ENCODE results near the gene PRR5.

Gene PRR5

DNA sequence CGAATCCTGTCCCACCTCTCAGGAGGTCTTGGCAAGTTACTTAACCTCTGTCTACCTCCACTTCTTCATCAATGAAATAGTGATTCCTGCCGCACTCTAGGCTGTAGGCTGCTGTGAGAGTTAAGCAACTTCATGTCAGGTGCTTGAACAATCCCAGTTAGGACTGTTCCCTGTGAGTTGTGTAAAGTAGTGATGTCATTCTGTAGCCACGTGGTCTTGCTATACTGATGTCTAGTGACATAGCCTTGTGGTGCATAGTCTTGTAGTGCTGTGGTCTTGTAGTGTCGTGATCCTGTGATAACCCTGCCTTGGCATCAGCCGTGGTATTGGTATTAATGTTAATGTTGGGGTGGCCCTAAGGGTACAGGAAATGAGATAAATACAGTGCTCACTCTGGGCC, 30.3 kb upstream of the PRR5 start:
- no peak for TF ChIP-seq SIN3A (IDR thresholded peaks at IDR 0.05; ENCODE audit: borderline replicate concordance, insufficient read depth, low read length)
- TF ChIP-seq TAF1 (IDR thresholded peaks at IDR 0.05; ENCODE audit: borderline replicate concordance, insufficient read depth, low read length), result no peak
- TF ChIP-seq, protein P1, sequence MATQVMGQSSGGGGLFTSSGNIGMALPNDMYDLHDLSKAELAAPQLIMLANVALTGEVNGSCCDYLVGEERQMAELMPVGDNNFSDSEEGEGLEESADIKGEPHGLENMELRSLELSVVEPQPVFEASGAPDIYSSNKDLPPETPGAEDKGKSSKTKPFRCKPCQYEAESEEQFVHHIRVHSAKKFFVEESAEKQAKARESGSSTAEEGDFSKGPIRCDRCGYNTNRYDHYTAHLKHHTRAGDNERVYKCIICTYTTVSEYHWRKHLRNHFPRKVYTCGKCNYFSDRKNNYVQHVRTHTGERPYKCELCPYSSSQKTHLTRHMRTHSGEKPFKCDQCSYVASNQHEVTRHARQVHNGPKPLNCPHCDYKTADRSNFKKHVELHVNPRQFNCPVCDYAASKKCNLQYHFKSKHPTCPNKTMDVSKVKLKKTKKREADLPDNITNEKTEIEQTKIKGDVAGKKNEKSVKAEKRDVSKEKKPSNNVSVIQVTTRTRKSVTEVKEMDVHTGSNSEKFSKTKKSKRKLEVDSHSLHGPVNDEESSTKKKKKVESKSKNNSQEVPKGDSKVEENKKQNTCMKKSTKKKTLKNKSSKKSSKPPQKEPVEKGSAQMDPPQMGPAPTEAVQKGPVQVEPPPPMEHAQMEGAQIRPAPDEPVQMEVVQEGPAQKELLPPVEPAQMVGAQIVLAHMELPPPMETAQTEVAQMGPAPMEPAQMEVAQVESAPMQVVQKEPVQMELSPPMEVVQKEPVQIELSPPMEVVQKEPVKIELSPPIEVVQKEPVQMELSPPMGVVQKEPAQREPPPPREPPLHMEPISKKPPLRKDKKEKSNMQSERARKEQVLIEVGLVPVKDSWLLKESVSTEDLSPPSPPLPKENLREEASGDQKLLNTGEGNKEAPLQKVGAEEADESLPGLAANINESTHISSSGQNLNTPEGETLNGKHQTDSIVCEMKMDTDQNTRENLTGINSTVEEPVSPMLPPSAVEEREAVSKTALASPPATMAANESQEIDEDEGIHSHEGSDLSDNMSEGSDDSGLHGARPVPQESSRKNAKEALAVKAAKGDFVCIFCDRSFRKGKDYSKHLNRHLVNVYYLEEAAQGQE (IDR thresholded peaks at IDR 0.05; ENCODE audit: insufficient read depth in 1 of 2, low read depth in 2 of 2, low read length in 2 of 2), result no peak
- no peak for TF ChIP-seq POLR2AphosphoS5 (IDR thresholded peaks at IDR 0.05; ENCODE audit: low read depth, low read length)
- no peak for TF ChIP-seq FOXP2 (optimal IDR thresholded peaks at IDR 0.05; ENCODE audit: borderline replicate concordance, extremely low read depth, extremely low read length, insufficient read depth)

DNA sequence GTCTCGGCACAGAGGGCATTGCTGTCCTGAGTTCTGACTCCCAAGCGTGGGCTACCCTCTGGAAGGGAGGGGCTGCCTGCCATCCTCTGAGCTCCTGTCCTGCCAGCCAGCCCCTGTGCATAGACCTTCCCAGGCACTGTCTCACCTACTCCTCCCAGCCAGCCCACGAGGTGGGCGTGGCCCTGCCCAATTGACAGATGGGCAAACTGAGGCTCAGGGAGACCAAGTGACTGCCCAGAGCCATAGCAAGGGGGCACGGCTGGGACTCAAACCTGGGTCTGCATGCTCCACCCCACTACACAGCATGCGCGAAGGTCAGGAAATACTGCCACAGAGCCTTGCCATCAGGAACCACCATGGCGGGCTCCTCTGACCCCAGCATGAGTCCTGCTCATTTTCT, 29.4 kb upstream of the PRR5 start:
- no peak for TF ChIP-seq TAF1 (IDR thresholded peaks at IDR 0.05; ENCODE audit: borderline replicate concordance, insufficient read depth, low read length)
- TF ChIP-seq POLR2AphosphoS5 (IDR thresholded peaks at IDR 0.05; ENCODE audit: low read depth, low read length), result no peak
- no peak for TF ChIP-seq FOXP2 (optimal IDR thresholded peaks at IDR 0.05; ENCODE audit: borderline replicate concordance, extremely low read depth, extremely low read length, insufficient read depth)
- TF ChIP-seq, protein P1 (IDR thresholded peaks at IDR 0.05; ENCODE audit: insufficient read depth in 1 of 2, low read depth in 2 of 2, low read length in 2 of 2), result no peak
- TF ChIP-seq SIN3A (IDR thresholded peaks at IDR 0.05; ENCODE audit: borderline replicate concordance, insufficient read depth, low read length), result no peak

DNA sequence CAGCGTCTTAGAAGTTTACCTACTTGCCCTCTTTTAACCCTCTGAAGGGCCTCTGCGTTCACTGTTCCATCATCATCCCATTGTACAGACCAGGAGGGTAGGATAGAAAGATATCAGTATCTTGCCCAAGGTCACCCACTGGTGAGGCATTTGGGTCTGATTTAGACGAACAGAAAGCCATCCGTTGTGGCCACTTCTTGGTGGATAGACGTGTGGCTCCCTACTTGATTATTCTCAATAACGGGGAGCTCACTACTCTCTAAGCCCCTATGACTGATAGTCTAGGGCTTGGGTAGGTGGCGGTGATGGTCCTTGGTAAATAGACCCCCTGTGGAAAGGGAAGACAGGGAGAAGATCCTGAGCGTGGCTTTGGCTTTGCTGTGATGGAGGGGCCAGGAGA, 28.6 kb upstream of the PRR5 start:
- TF ChIP-seq SIN3A (IDR thresholded peaks at IDR 0.05; ENCODE audit: borderline replicate concordance, insufficient read depth, low read length) (no peak), TAF1 (IDR thresholded peaks at IDR 0.05; ENCODE audit: borderline replicate concordance, insufficient read depth, low read length) (no peak), FOXP2 (optimal IDR thresholded peaks at IDR 0.05; ENCODE audit: borderline replicate concordance, extremely low read depth, extremely low read length, insufficient read depth) (no peak), POLR2AphosphoS5 (IDR thresholded peaks at IDR 0.05; ENCODE audit: low read depth, low read length) (no peak)
- TF ChIP-seq, protein P1 (IDR thresholded peaks at IDR 0.05; ENCODE audit: insufficient read depth in 1 of 2, low read depth in 2 of 2, low read length in 2 of 2), result no peak

DNA sequence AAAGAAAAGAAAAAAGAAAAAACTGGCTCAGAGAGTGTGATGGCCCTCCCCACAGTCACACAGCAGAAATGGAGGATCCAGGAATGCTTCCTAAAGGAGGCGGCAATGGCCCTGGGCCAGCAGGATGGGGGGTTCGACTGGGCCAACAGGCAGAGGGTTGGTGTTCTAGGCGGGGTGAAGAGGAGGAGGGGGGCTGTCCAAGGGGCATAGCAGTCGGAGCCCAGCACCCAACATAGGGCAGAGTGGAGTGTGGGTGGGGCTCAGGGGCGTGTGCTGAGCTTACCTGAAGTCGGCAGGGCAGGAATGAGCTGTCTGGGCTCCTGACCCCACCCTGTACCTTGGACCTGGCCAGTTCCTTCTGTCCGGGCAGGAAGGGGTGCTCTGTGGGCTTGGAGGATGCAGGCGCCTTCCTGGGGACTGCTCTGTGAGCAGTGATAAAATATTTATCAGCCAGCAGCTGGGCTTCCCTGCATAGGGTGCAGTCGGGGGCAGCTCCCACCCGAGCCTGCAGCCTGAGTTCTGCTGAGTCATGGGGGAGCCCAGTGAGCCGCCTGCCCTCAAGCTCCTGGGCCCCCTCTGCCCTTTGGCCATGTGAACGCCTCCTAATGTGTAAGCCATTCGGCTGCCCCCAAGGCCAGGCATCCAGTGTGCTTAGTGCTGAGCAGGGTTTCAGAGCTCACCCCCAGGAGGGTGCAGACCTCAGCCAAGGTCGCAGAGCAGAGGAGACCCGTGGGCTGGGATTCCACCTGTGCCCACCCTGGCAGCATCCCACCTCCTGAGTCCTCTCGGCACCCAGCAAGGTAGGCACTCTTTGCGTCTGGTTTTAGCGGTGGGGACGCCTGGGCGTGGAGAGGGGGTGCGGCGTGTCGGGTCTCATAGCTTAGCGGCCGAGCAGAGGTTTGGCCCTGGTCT, 25.3 kb upstream of the PRR5 start:
- TF ChIP-seq SIN3A (IDR thresholded peaks at IDR 0.05; ENCODE audit: borderline replicate concordance, insufficient read depth, low read length), result no peak
- TF ChIP-seq, protein P1 (IDR thresholded peaks at IDR 0.05; ENCODE audit: insufficient read depth in 1 of 2, low read depth in 2 of 2, low read length in 2 of 2), result no peak
- TF ChIP-seq TAF1 (IDR thresholded peaks at IDR 0.05; ENCODE audit: borderline replicate concordance, insufficient read depth, low read length), result no peak
- no peak for TF ChIP-seq FOXP2 (optimal IDR thresholded peaks at IDR 0.05; ENCODE audit: borderline replicate concordance, extremely low read depth, extremely low read length, insufficient read depth)
- no peak for TF ChIP-seq POLR2AphosphoS5 (IDR thresholded peaks at IDR 0.05; ENCODE audit: low read depth, low read length)
